Measurements from ENCODE around the gene DOP1B.

DNA sequence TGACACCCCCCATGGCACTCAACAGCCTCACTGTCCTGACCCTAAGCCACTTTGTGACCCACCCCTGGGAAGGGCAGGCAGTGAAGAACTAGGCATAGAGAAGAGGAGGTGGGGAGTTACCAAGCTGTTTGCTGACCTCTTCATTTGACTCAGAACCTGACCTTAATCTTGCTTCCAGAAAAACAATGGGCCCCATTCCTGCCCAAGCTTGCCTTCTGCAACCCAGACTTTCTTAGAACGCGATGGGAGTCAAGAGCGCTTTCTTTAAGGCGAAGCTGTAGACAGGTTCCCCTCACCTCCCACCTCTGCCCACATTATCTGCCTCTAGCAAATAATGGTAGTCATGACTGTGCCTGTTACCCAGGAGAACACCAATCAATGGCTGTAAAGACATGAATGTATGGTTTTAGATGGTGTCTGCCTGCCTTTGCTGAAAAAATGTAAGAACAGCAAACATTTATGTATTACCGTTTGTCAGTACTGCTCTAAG, 30.0 kb upstream of the DOP1B start:
- no peak for TF ChIP-seq CTCF (conservative IDR thresholded peaks at IDR 0.05; ENCODE audit: low read length)
- no peak for TF ChIP-seq EZH2phosphoT487 (IDR thresholded peaks at IDR 0.05; ENCODE audit: borderline replicate concordance)

All from Loucy (cell line).